ENCODE measurements around the gene ZNF497. TPM values are rescaled to one million over a fixed set of nuclear protein-coding genes. Genes with fewer than 3 reads are reported as not detected.

The ZNF497 gene
- total and polyA plus RNA-seq, 2 of the 8 experiments (the other 6 are each of a cell fraction or from before 2014, with no cell fraction given) = 0.93 to 1.4 TPM

DNA sequence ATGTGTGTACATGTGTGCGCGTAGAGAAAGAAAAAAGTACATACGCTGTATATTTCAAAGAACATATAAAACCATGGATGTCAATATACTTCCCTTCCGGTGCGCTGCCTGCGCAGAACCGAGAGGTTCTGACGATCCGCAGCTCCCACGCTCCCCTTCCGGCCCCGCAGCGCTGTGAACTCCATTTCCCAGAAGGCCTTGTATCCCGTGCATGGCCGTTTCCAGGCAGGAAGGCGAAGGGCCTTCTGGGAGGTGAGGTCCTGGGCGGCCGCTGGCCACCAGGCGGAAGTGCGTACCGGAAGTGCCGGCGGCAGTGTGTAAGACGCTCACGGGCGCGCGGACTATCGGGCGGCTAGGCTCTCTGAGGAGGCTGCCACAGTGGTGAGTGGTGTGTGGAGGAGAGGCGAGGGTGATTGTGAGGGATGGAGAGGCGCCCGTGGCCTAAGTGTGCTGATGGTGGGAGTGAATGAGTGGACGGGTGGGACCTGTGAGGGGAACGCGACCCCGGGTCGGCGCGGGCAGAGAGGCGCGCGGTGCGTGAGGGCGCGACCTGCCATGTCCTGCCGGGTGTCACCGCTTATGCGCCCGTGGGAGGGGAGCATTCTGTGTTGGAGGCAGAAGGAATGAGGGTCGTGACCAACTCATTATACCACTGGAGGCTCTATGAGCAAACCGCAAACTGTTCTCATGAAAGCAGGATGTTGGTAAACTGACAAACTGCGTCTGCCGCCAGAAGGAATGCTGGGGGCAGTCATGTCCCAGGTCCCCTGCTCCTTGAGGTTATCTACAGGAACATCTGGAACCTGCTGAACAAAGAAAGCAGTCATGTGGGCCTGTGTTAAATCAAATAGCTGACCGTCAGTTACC is 57.3 kb downstream of the ZNF497 start, which contains the start of gene ERVK3-1 (continued):
- TF ChIP-seq SIX5 (IDR thresholded peaks at IDR 0.05; ENCODE audit: low read depth, low read length) = peak; percentile 94
- peak in 1 of 2 experiments; percentile 72; a peak in 1 of 4 replicates for TF ChIP-seq HDAC2 (IDR thresholded peaks at IDR 0.05; ENCODE audit: borderline replicate concordance in 1 of 2, low read depth in 2 of 2, low read length in 2 of 2)
- peak; percentile 76 for TF ChIP-seq POLR2AphosphoS5 (IDR thresholded peaks at IDR 0.05; ENCODE audit: low read depth, low read length)
- no peak for TF ChIP-seq RNF2 (IDR thresholded peaks at IDR 0.05; ENCODE audit: borderline replicate concordance, low read depth, low read length, missing control alignments, poor library complexity, severe bottlenecking)
- TF ChIP-seq YY1 (IDR thresholded peaks at IDR 0.05; ENCODE audit: low read depth, low read length) = peak; percentile 83; the same call in 1 of the 2 replicates
- TF ChIP-seq, protein P1, sequence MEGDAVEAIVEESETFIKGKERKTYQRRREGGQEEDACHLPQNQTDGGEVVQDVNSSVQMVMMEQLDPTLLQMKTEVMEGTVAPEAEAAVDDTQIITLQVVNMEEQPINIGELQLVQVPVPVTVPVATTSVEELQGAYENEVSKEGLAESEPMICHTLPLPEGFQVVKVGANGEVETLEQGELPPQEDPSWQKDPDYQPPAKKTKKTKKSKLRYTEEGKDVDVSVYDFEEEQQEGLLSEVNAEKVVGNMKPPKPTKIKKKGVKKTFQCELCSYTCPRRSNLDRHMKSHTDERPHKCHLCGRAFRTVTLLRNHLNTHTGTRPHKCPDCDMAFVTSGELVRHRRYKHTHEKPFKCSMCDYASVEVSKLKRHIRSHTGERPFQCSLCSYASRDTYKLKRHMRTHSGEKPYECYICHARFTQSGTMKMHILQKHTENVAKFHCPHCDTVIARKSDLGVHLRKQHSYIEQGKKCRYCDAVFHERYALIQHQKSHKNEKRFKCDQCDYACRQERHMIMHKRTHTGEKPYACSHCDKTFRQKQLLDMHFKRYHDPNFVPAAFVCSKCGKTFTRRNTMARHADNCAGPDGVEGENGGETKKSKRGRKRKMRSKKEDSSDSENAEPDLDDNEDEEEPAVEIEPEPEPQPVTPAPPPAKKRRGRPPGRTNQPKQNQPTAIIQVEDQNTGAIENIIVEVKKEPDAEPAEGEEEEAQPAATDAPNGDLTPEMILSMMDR (IDR thresholded peaks at IDR 0.05; ENCODE audit: control extremely low read depth in 1 of 3, insufficient read depth in 1 of 3, low read depth in 1 of 3, low read length in 3 of 3) = no peak
- no peak for TF ChIP-seq SUZ12 (IDR thresholded peaks at IDR 0.05; ENCODE audit: low read length)
- TF ChIP-seq TAF7 (optimal IDR thresholded peaks at IDR 0.05; ENCODE audit: borderline replicate concordance, low read depth, low read length) = peak; percentile 78
- peak; percentile 80 for TF ChIP-seq ASH2L (IDR thresholded peaks at IDR 0.05; ENCODE audit: low read length)
- no peak for TF ChIP-seq CTBP2 (IDR thresholded peaks at IDR 0.05; ENCODE audit: borderline replicate concordance, insufficient read depth, insufficient read length, low read length)
- peak; percentile 69 for TF ChIP-seq CREB1 (IDR thresholded peaks at IDR 0.05)
- 0 out of 2 replicates have a peak, but pooled peaks have one; percentile 17 for TF ChIP-seq SRF (IDR thresholded peaks at IDR 0.05; ENCODE audit: low read depth, low read length)
- TF ChIP-seq MAFK (IDR thresholded peaks at IDR 0.05; ENCODE audit: low read depth, low read length) = no peak
- no peak for TF ChIP-seq CBX5 (IDR thresholded peaks at IDR 0.05; ENCODE audit: low read depth, low read length)
- TF ChIP-seq SP2 (IDR thresholded peaks at IDR 0.05; ENCODE audit: low read length) = no peak
- TF ChIP-seq SIN3A (conservative IDR thresholded peaks at IDR 0.05 in 1 of 2, IDR thresholded peaks at IDR 0.05 in 1 of 2; ENCODE audit: low read depth in 1 of 2, low read length in 2 of 2) = peak; percentile 55 to 78; a peak in 2 of 4 replicates
- no peak for TF ChIP-seq CHD1 (IDR thresholded peaks at IDR 0.05; ENCODE audit: low read depth, low read length)
- TF ChIP-seq EZH2 (IDR thresholded peaks at IDR 0.05; ENCODE audit: low read depth, low read length, severe bottlenecking) = no peak
- no peak for TF ChIP-seq CBX8 (IDR thresholded peaks at IDR 0.05; ENCODE audit: borderline replicate concordance, low read depth, low read length)
- TF ChIP-seq BRCA1 (IDR thresholded peaks at IDR 0.05; ENCODE audit: low read depth, low read length) = no peak

Data from H1 (cell line).